Measurements from ENCODE around the gene SLC6A20.

SLC6A20 gene

DNA sequence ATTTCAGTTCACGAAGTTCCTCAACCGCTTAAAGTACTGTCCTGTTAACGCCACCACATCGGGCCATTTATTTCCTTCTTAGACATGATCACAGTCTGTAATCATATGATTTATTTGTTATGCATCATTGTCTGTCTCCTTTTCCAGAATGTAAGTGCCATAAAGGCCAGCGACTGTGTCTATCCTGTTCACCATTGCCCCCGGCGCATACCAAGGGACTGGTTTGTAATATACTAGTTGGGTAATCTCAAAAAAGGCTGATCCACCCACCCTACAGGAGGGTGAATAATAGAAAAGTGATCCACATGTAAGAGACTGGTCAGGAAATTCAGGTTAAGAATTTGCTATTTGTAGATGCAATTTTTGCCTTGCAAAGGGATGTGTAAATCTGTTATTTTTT lies 41.9 kb downstream of the SLC6A20 start:
- no peak overlapping the region for H3K9ac ChIP-seq (ENCODE audit: low read length)
- TF ChIP-seq, protein P1, sequence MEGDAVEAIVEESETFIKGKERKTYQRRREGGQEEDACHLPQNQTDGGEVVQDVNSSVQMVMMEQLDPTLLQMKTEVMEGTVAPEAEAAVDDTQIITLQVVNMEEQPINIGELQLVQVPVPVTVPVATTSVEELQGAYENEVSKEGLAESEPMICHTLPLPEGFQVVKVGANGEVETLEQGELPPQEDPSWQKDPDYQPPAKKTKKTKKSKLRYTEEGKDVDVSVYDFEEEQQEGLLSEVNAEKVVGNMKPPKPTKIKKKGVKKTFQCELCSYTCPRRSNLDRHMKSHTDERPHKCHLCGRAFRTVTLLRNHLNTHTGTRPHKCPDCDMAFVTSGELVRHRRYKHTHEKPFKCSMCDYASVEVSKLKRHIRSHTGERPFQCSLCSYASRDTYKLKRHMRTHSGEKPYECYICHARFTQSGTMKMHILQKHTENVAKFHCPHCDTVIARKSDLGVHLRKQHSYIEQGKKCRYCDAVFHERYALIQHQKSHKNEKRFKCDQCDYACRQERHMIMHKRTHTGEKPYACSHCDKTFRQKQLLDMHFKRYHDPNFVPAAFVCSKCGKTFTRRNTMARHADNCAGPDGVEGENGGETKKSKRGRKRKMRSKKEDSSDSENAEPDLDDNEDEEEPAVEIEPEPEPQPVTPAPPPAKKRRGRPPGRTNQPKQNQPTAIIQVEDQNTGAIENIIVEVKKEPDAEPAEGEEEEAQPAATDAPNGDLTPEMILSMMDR (IDR thresholded peaks at IDR 0.05; ENCODE audit: low read length): no peak
- TF ChIP-seq EZH2 (IDR thresholded peaks at IDR 0.05; ENCODE audit: borderline replicate concordance, low read length): no peak
- no peaks in the 10 kb centered on the region for H3K9me3 ChIP-seq (ENCODE audit: low read length)
- H3K27ac ChIP-seq (ENCODE audit: low read depth, low read length, poor library complexity, severe bottlenecking): no peak overlapping the region
- no peaks in the 10 kb centered on the region for H3K4me1 ChIP-seq (ENCODE audit: insufficient read depth, low read length, severe bottlenecking)
- no peaks in the 10 kb centered on the region for H3K27me3 ChIP-seq (ENCODE audit: insufficient read depth, low read length)
- no peak overlapping the region for H3K4me2 ChIP-seq (ENCODE audit: low read length)
- H3K36me3 ChIP-seq (ENCODE audit: insufficient read depth, low read length): no peaks in the 10 kb centered on the region
- H2AFZ ChIP-seq (ENCODE audit: low read length): no peak overlapping the region
- H3K79me2 ChIP-seq (ENCODE audit: insufficient read depth, low read length): no peaks in the 10 kb centered on the region
- no peak overlapping the region for H3K4me3 ChIP-seq (ENCODE audit: low read depth, low read length, poor library complexity, severe bottlenecking)
- no peaks in the 10 kb centered on the region for H4K20me1 ChIP-seq (ENCODE audit: insufficient read depth, low read length)
- no peaks in the 10 kb centered on the region for H3F3A ChIP-seq (ENCODE audit: insufficient read depth, low read length)
- no peaks in the 10 kb centered on the region for H3K9me2 ChIP-seq (ENCODE audit: low read depth, low read length)

DNA sequence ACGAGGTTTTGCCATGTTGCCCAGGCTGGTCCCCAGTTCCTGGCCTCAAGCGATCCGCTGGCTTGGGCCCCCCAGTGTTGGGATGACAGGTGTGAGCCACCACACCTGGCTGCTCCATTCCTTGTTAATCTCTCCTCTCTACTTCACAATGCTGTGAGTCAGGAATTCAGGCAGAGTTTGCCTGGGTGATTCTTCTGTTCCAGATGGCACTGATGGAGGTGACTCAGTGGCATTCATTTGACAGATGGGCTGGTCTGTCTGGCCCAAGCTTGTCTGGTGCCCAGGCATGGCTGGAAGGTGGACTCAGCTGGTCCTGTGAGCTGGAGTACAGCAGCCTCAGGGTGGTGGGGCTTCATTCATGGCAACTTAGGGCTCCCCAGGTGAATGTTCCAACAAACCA lies 43.2 kb downstream of the SLC6A20 start:
- no peak overlapping the region for H3K4me3 ChIP-seq (ENCODE audit: low read depth, low read length, poor library complexity, severe bottlenecking)
- no peak overlapping the region for H3K4me2 ChIP-seq (ENCODE audit: low read length)
- no peaks in the 10 kb centered on the region for H3K36me3 ChIP-seq (ENCODE audit: insufficient read depth, low read length)
- no peaks in the 10 kb centered on the region for H3K9me2 ChIP-seq (ENCODE audit: low read depth, low read length)
- H3F3A ChIP-seq (ENCODE audit: insufficient read depth, low read length): no peaks in the 10 kb centered on the region
- H3K27me3 ChIP-seq (ENCODE audit: insufficient read depth, low read length): no peaks in the 10 kb centered on the region
- H3K4me1 ChIP-seq (ENCODE audit: insufficient read depth, low read length, severe bottlenecking): no peaks in the 10 kb centered on the region
- no peak overlapping the region for H2AFZ ChIP-seq (ENCODE audit: low read length)
- no peaks in the 10 kb centered on the region for H3K79me2 ChIP-seq (ENCODE audit: insufficient read depth, low read length)
- no peak overlapping the region for H3K27ac ChIP-seq (ENCODE audit: low read depth, low read length, poor library complexity, severe bottlenecking)
- no peak overlapping the region for H3K9ac ChIP-seq (ENCODE audit: low read length)
- TF ChIP-seq EZH2 (IDR thresholded peaks at IDR 0.05; ENCODE audit: borderline replicate concordance, low read length): no peak
- TF ChIP-seq, protein P1 (IDR thresholded peaks at IDR 0.05; ENCODE audit: low read length): no peak
- no peaks in the 10 kb centered on the region for H4K20me1 ChIP-seq (ENCODE audit: insufficient read depth, low read length)
- H3K9me3 ChIP-seq (ENCODE audit: low read length): no peaks in the 10 kb centered on the region

DNA sequence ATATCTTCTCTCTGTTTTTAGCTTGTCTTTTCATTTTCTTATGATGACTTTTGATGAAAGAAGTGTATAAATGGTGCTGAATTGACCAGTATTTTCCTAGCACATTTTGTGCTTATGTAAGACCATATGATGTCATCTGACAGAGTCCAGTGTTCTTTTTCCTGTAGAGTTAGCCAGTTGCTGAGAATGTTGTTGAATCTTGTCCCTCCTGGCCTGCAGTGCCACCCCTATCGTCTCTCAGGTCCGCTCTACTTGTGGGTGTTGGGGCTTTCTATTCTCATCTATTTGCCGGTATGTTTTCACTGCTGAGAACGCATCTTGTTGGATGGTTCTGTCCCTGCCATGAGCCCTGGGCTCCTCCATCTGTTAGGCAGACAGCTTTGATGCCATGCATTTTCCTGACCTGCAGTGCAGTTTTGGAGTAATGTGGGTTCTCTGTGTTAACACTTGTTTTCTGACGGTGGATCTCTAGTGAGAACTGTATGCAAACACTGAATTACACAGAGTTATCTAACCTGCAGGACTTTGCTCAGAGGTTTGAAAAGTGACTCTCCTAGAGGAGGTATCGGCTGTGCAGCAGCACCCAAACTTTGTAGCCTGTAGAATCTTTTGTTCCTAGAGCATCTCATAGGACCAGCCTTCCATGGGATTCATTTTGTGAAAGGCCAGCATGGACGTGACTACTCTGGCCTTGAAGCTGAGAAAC lies 44.6 kb downstream of the SLC6A20 start:
- Histone ChIP-seq H3K9me2 (ENCODE audit: low read depth, low read length) (no peaks in the 10 kb centered on the region), H3K4me2 (ENCODE audit: low read length) (no peak overlapping the region), H3K36me3 (ENCODE audit: insufficient read depth, low read length) (no peaks in the 10 kb centered on the region), H3F3A (ENCODE audit: insufficient read depth, low read length) (no peaks in the 10 kb centered on the region), H3K9me3 (ENCODE audit: low read length) (no peaks in the 10 kb centered on the region), H3K9ac (ENCODE audit: low read length) (no peak overlapping the region), H2AFZ (ENCODE audit: low read length) (no peak overlapping the region), H3K4me3 (ENCODE audit: low read depth, low read length, poor library complexity, severe bottlenecking) (no peak overlapping the region), H3K4me1 (ENCODE audit: insufficient read depth, low read length, severe bottlenecking) (no peaks in the 10 kb centered on the region), H3K27me3 (ENCODE audit: insufficient read depth, low read length) (no peaks in the 10 kb centered on the region), H3K27ac (ENCODE audit: low read depth, low read length, poor library complexity, severe bottlenecking) (no peak overlapping the region), H4K20me1 (ENCODE audit: insufficient read depth, low read length) (no peaks in the 10 kb centered on the region), H3K79me2 (ENCODE audit: insufficient read depth, low read length) (no peaks in the 10 kb centered on the region)
- TF ChIP-seq, protein P1 (IDR thresholded peaks at IDR 0.05; ENCODE audit: low read length): no peak
- TF ChIP-seq EZH2 (IDR thresholded peaks at IDR 0.05; ENCODE audit: borderline replicate concordance, low read length): no peak
